Measurements from ENCODE around the gene TNS3.

DNA sequence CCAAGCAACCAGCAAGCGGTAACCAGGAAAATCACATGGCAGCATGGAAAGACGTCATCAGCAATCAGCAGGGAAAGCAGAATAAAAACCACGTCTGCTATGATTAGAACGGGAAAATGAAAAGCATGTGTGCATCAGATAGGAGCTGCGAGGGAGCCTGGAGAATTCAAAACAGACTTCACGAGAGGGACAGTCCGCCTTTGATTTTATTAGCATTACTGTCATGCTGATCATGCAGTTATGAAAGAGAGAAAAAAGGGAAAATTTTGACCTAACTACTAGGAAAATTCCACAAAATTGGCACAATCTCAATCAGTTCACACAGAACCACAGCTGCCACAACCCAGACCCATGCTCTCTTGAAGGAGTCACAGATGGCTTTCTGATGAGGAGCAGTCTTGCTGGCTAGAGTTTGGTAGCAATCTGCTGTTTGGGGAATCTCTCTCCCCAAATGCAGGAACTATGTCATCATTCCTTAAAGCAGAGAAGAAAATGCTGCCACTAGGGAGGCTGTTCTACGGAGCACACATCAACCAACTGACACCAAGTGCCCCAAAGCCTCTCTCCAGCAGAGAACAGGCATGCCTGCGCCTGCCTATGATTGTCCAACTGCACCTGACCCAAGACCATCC is 295.9 kb downstream of the TNS3 start:
- TF ChIP-seq EZH2 (optimal IDR thresholded peaks at IDR 0.05; ENCODE audit: low read depth, low read length) (no peak), CTCF (IDR thresholded peaks at IDR 0.05; ENCODE audit: low read length) (no peak)
